ENCODE data around the gene ZNF107. TPM values are rescaled to one million over a fixed set of nuclear protein-coding genes. Genes with fewer than 3 reads are reported as not detected.

The ZNF107 gene
- polyA plus RNA-seq, 3 donors, result 0.44 to 0.89 (median 0.65) TPM

- no peak overlapping the region for H3K4me2 ChIP-seq (replicated peaks; ENCODE audit: extremely low read depth, low read length, poor library complexity, severe bottlenecking)
- no peaks in the 10 kb centered on the region for H3K36me3 Mint-ChIP-seq
These were observed 63.3 kb downstream of the ZNF107 start for GRCh38 chr7:64729089-64729848.

GRCh38 chr7:64733550-64734240 is 67.8 kb downstream of the ZNF107 start:
- peaks cover 56 to 72% of the 10 kb centered on the region in 2 donors for H3K9me3 ChIP-seq (replicated peaks in 1 of 2; ENCODE audit: control insufficient read depth in 1 of 2, insufficient read depth in 1 of 2, low read length in 2 of 2)
- H3K9ac ChIP-seq (ENCODE audit: insufficient read depth, low read length, poor library complexity, severe bottlenecking), result no peak overlapping the region
- H3K36me3 ChIP-seq (replicated peaks in 1 of 2; ENCODE audit: control insufficient read depth in 1 of 2, insufficient read depth in 2 of 2, low read length in 2 of 2), result no peaks in the 10 kb centered on the region
- no peaks in the 10 kb centered on the region for H3K36me3 Mint-ChIP-seq
- no peaks in the 10 kb centered on the region for H3K4me1 ChIP-seq (ENCODE audit: control insufficient read depth in 1 of 2, insufficient read depth in 2 of 2, low read length in 2 of 2)
- H2AFZ ChIP-seq (ENCODE audit: insufficient read depth, low read depth, low read length, poor library complexity, severe bottlenecking), result no peak overlapping the region
- no peak overlapping the region for H3K27ac Mint-ChIP-seq
- H3K4me1 Mint-ChIP-seq, result no peaks in the 10 kb centered on the region
- no peaks in the 10 kb centered on the region for H3K79me2 ChIP-seq (ENCODE audit: insufficient read depth, low read length)
- H3K4me2 ChIP-seq (replicated peaks; ENCODE audit: extremely low read depth, low read length, poor library complexity, severe bottlenecking), result no peak overlapping the region
- no peak for DNase-seq
- 95% methylated on average over 6 of the region's 8 CpGs for WGBS (ENCODE audit: insufficient coverage)
- TF ChIP-seq, protein P1, sequence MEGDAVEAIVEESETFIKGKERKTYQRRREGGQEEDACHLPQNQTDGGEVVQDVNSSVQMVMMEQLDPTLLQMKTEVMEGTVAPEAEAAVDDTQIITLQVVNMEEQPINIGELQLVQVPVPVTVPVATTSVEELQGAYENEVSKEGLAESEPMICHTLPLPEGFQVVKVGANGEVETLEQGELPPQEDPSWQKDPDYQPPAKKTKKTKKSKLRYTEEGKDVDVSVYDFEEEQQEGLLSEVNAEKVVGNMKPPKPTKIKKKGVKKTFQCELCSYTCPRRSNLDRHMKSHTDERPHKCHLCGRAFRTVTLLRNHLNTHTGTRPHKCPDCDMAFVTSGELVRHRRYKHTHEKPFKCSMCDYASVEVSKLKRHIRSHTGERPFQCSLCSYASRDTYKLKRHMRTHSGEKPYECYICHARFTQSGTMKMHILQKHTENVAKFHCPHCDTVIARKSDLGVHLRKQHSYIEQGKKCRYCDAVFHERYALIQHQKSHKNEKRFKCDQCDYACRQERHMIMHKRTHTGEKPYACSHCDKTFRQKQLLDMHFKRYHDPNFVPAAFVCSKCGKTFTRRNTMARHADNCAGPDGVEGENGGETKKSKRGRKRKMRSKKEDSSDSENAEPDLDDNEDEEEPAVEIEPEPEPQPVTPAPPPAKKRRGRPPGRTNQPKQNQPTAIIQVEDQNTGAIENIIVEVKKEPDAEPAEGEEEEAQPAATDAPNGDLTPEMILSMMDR (IDR thresholded peaks at IDR 0.05), result no peak
- intact Hi-C loops (cut with micrococcal nuclease), result no loop called here
- H3K4me3 Mint-ChIP-seq, result no peak overlapping the region
- no peaks in the 10 kb centered on the region for H3K27me3 ChIP-seq (ENCODE audit: control insufficient read depth in 2 of 2, insufficient read depth in 2 of 2, low read length in 2 of 2)
- no peak overlapping the region for H3K27ac ChIP-seq (ENCODE audit: low read depth in 1 of 2, low read length in 2 of 2)
- H4K20me1 ChIP-seq (ENCODE audit: insufficient read depth, low read length), result no peaks in the 10 kb centered on the region
- H3K4me3 ChIP-seq (replicated peaks in 1 of 3; ENCODE audit: low read depth in 2 of 3, low read length in 3 of 3), result no peak overlapping the region
- H3K27me3 Mint-ChIP-seq (ENCODE audit: low read depth in 3 of 3), result no peaks in the 10 kb centered on the region
- peaks cover 17 to 61% (median 50%) of the 10 kb centered on the region in 7 donors for H3K9me3 Mint-ChIP-seq

More at GRCh38 chr7:64729089-64729848, 63.3 kb downstream of the ZNF107 start:
- Mint-ChIP-seq H3K9me3 (peaks cover 30 to 66% (median 50%) of the 10 kb centered on the region in 7 donors), H3K27ac (no peak overlapping the region), H3K27me3 (ENCODE audit: low read depth in 3 of 3) (no peaks in the 10 kb centered on the region), H3K4me1 (no peaks in the 10 kb centered on the region), H3K4me3 (no peak overlapping the region)
- no peaks in the 10 kb centered on the region for H3K4me1 ChIP-seq (ENCODE audit: control insufficient read depth in 1 of 2, insufficient read depth in 2 of 2, low read length in 2 of 2)
- H3K27ac ChIP-seq (ENCODE audit: low read depth in 1 of 2, low read length in 2 of 2), result no peak overlapping the region
- intact Hi-C loops (cut with micrococcal nuclease), result no loop called here
- no peak overlapping the region for H3K9ac ChIP-seq (ENCODE audit: insufficient read depth, low read length, poor library complexity, severe bottlenecking)
- H2AFZ ChIP-seq (ENCODE audit: insufficient read depth, low read depth, low read length, poor library complexity, severe bottlenecking), result no peak overlapping the region
- H3K36me3 ChIP-seq (replicated peaks in 1 of 2; ENCODE audit: control insufficient read depth in 1 of 2, insufficient read depth in 2 of 2, low read length in 2 of 2), result no peaks in the 10 kb centered on the region
- no peak overlapping the region for H3K4me3 ChIP-seq (replicated peaks in 1 of 3; ENCODE audit: low read depth in 2 of 3, low read length in 3 of 3)
- H3K9me3 ChIP-seq (replicated peaks in 1 of 2; ENCODE audit: control insufficient read depth in 1 of 2, insufficient read depth in 1 of 2, low read length in 2 of 2), result peaks cover 45 to 57% of the 10 kb centered on the region in 2 donors
- TF ChIP-seq, protein P1 (IDR thresholded peaks at IDR 0.05), result no peak
- WGBS (ENCODE audit: insufficient coverage), result 100% methylated on average over 1 of the region's 3 CpGs
- no peaks in the 10 kb centered on the region for H3K27me3 ChIP-seq (ENCODE audit: control insufficient read depth in 2 of 2, insufficient read depth in 2 of 2, low read length in 2 of 2)
- no peak for DNase-seq
- no peaks in the 10 kb centered on the region for H4K20me1 ChIP-seq (ENCODE audit: insufficient read depth, low read length)
- H3K79me2 ChIP-seq (ENCODE audit: insufficient read depth, low read length), result no peaks in the 10 kb centered on the region
